HepG2 (cell line): Measurements from ENCODE around the gene CCDC201. TPM values are rescaled to one million over a fixed set of nuclear protein-coding genes. Genes with fewer than 3 reads are reported as not detected.

Experiments
- AGO2 ChIP-seq: fragments of 200-400 bp; formaldehyde crosslinking; optimal IDR thresholded peaks from 2 replicates; pipeline ENCODE3; 2017; ENCODE audit warnings: mild to moderate bottlenecking, low read depth, low read length, moderate library complexity
- CEBPG ChIP-seq: IDR thresholded peaks from 2 replicates; pipeline ENCODE4 v1.6.1; 2016
- CREB1 ChIP-seq, 2 experiments: fragments of 450-650 bp in 1 of 2; IDR thresholded peaks; 2 replicates each; pipeline ENCODE4 v1.6.1; 2016 to 2017; ENCODE audit warnings: control low read depth in 1 of 2, mild to moderate bottlenecking in 1 of 2, missing compliant biosample characterization in 1 of 2, missing genetic modification characterization in 1 of 2
- DR1 ChIP-seq: sonication (generic); formaldehyde crosslinking; IDR thresholded peaks from 2 replicates; pipeline ENCODE4 v1.8.0; 2021; ENCODE audit warnings: mild to moderate bottlenecking, missing genetic modification reagents, inconsistent platforms
- FOXJ3 ChIP-seq: sonication (generic); formaldehyde crosslinking; IDR thresholded peaks from 2 replicates; pipeline ENCODE4 v1.4.0; 2020; ENCODE audit warnings: missing genetic modification reagents, mild to moderate bottlenecking, borderline replicate concordance
- HNRNPH1 ChIP-seq: fragments of 200-400 bp; formaldehyde crosslinking; optimal IDR thresholded peaks from 2 replicates; pipeline ENCODE3; 2017; ENCODE audit warnings: mild to moderate bottlenecking, low read depth, low read length
- JDP2 ChIP-seq: sonication (generic); formaldehyde crosslinking; IDR thresholded peaks from 2 replicates; pipeline ENCODE4 v1.8.1; 2022; ENCODE audit warnings: missing genetic modification reagents, borderline replicate concordance
- NFKBIZ ChIP-seq: IDR thresholded peaks from 2 replicates; pipeline ENCODE4 v1.6.1; 2018; ENCODE audit warnings: missing genetic modification reagents, missing compliant biosample characterization
- NFRKB ChIP-seq: fragments of 450-650 bp; IDR thresholded peaks from 2 replicates; pipeline ENCODE4 v1.6.1; 2017
- PHF20 ChIP-seq: sonication (generic); formaldehyde crosslinking; IDR thresholded peaks from 2 replicates; pipeline ENCODE4 v1.5.0; 2020; ENCODE audit warnings: mild to moderate bottlenecking, missing genetic modification reagents
- RFX3 ChIP-seq: IDR thresholded peaks from 2 replicates; pipeline ENCODE4 v1.6.1; 2016; ENCODE audit warnings: missing biosample characterization, missing genetic modification reagents
- SATB2 ChIP-seq: sonication (generic); formaldehyde crosslinking; IDR thresholded peaks from 2 replicates; pipeline ENCODE4 v1.5.0; 2020; ENCODE audit warnings: missing genetic modification reagents
- SIN3B ChIP-seq: fragments of 150-350 bp; IDR thresholded peaks from 2 replicates; pipeline ENCODE4 v1.6.1; 2014; ENCODE audit warnings: low read length
- SMAD1 ChIP-seq: sonication (generic); formaldehyde crosslinking; IDR thresholded peaks from 2 replicates; pipeline ENCODE4 v1.4.0; 2020; ENCODE audit warnings: missing genetic modification reagents, low read depth, mild to moderate bottlenecking, borderline replicate concordance
- SNAPC5 ChIP-seq: sonication (generic); formaldehyde crosslinking; IDR thresholded peaks from 2 replicates; pipeline ENCODE4 v1.8.1; 2023; ENCODE audit warnings: mild to moderate bottlenecking, missing genetic modification reagents, borderline replicate concordance
- TCF7L2 ChIP-seq: IDR thresholded peaks from 2 replicates; pipeline ENCODE4 v1.6.1; 2011; ENCODE audit warnings: mild to moderate bottlenecking, low read depth, low read length, moderate library complexity
- U2AF1 ChIP-seq: fragments of 200-400 bp; formaldehyde crosslinking; optimal IDR thresholded peaks from 2 replicates; pipeline ENCODE3; 2017; ENCODE audit warnings: mild to moderate bottlenecking, low read depth, low read length
- XRCC5 ChIP-seq: fragments of 200-400 bp; formaldehyde crosslinking; optimal IDR thresholded peaks from 2 replicates; pipeline ENCODE3; 2017; ENCODE audit warnings: mild to moderate bottlenecking, low read length
- ZBTB39 ChIP-seq: sonication (generic); formaldehyde crosslinking; IDR thresholded peaks from 2 replicates; pipeline ENCODE4 v1.5.0; 2020; ENCODE audit warnings: missing genetic modification reagents
- ZNF17 ChIP-seq: sonication (generic); formaldehyde crosslinking; IDR thresholded peaks from 2 replicates; pipeline ENCODE4 v1.5.0; 2020; ENCODE audit warnings: mild to moderate bottlenecking, missing genetic modification reagents
- ZNF264 ChIP-seq: sonication (generic); formaldehyde crosslinking; IDR thresholded peaks from 2 replicates; pipeline ENCODE4 v1.4.0; 2020; ENCODE audit warnings: missing genetic modification reagents
- ZNF431 ChIP-seq: sonication (generic); formaldehyde crosslinking; IDR thresholded peaks from 2 replicates; pipeline ENCODE4 v1.9.0; 2022; ENCODE audit warnings: missing genetic modification reagents, low read depth, mild to moderate bottlenecking, borderline replicate concordance
- ZNF451 ChIP-seq: sonication (generic); formaldehyde crosslinking; IDR thresholded peaks from 2 replicates; pipeline ENCODE4 v1.5.0; 2020; ENCODE audit warnings: mild to moderate bottlenecking, missing genetic modification reagents
- ZNF772 ChIP-seq: sonication (generic); formaldehyde crosslinking; IDR thresholded peaks from 2 replicates; pipeline ENCODE4 v1.5.0; 2020; ENCODE audit warnings: mild to moderate bottlenecking, missing genetic modification reagents
- polyA plus RNA-seq, 8 experiments: library from polyadenylated mRNA; depleted of rRNA in 3 of 8; stranded (reverse) in 7 of 8; unstranded in 1 of 8; fragments of >200 nt; fragmentation: Illumina TruSeq in 4 of 8; extraction: Trizol in 4 of 8; gene quantifications; 2 replicates each; pipeline versions ENCODE4 v1.2.1 to v1.2.3, GENCODE V29; 2011 to 2016; ENCODE audit warnings: low read depth in 4 of 8, missing spikeins in 1 of 8, mixed read lengths in 1 of 8; ENCODE audit not compliant: insufficient read depth in 1 of 8
- total RNA-seq, 5 experiments: library from RNA; depleted of rRNA; stranded (reverse); fragments of >200 nt; fragmentation: Illumina TruSeq; extraction: Trizol; gene quantifications; 2 replicates each; pipeline ENCODE4 v1.2.3, GENCODE V29; 2016; ENCODE audit warnings: low read depth in 1 of 5
- TF ChIP-seq, protein P1 (sequence below): sonication (generic); formaldehyde crosslinking; IDR thresholded peaks from 2 replicates; pipeline ENCODE4 v1.4.0; 2020; ENCODE audit warnings: missing genetic modification reagents, low read depth, mild to moderate bottlenecking, borderline replicate concordance
- TF ChIP-seq, protein P2 (sequence below), 2 experiments: sonication (generic) in 1 of 2; formaldehyde crosslinking in 1 of 2; IDR thresholded peaks; 2 replicates each; pipeline versions ENCODE4 v1.4.0 to v1.6.1; 2018 to 2020; ENCODE audit warnings: missing genetic modification reagents in 2 of 2, borderline replicate concordance in 1 of 2, low read depth in 1 of 2, mild to moderate bottlenecking in 1 of 2, missing biosample characterization in 1 of 2

The CCDC201 gene
- total and polyA plus RNA-seq, 2 of the 13 experiments (the other 11 are each of a cell fraction or from before 2014, with no cell fraction given): 0.92 TPM; not detected in 1

DNA sequence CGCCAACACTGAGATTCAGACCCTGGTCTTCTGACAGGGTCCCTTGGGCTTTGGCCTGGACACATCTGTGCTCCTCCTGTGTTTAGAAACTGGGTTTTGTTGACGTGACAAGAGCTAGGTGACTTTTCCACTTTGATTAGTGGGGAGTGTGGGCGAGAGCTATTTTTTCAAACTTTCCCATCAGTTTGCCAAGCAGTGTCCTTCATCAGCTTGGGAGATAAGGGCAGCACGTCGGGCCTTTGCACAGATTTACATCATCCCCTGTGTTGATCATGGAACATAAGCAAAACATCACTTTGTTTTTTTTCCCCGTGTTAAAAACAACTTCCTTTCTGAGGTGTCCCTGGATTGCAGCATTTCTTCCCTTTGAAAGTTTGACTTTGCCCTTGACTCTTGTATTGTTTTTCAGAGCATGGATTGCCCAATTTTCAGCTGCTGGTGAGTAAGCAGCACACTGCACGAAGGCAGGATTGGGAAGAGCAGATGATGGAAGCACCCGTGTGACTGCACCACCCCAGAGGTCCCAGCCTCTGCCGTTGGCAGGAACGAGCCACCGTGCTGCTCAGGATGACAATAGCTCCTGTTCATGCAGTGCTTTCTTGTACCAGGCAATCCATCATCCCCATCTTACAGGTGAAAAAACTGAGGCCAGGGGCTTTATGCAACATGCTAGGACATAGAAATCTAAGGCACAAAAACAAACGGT is 9.0 kb upstream of the CCDC201 start (continued):
- TF ChIP-seq, protein P1, sequence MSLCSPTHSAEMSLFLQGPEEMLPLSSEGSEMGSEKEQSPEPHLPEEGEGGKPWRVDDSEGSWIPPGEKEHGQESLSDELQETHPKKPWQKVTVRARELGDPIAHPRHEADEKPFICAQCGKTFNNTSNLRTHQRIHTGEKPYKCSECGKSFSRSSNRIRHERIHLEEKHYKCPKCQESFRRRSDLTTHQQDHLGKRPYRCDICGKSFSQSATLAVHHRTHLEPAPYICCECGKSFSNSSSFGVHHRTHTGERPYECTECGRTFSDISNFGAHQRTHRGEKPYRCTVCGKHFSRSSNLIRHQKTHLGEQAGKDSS (CRISPR knock-in tag): peak; percentile 65; the same call in 1 of the 2 replicates
- TF ChIP-seq HNRNPH1: no peak
- TF ChIP-seq CREB1 (IDR thresholded peaks at IDR 0.05): peak; percentile 62
- no peak for TF ChIP-seq CREB1 (CRISPR knock-in tag; IDR thresholded peaks at IDR 0.05)
- no peak for TF ChIP-seq DR1 (CRISPR knock-in tag)
- TF ChIP-seq, protein P2, sequence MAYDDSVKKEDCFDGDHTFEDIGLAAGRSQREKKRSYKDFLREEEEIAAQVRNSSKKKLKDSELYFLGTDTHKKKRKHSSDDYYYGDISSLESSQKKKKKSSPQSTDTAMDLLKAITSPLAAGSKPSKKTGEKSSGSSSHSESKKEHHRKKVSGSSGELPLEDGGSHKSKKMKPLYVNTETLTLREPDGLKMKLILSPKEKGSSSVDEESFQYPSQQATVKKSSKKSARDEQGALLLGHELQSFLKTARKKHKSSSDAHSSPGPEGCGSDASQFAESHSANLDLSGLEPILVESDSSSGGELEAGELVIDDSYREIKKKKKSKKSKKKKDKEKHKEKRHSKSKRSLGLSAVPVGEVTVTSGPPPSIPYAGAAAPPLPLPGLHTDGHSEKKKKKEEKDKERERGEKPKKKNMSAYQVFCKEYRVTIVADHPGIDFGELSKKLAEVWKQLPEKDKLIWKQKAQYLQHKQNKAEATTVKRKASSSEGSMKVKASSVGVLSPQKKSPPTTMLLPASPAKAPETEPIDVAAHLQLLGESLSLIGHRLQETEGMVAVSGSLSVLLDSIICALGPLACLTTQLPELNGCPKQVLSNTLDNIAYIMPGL (CRISPR knock-in tag; IDR thresholded peaks at IDR 0.05; ENCODE audit: borderline replicate concordance in 1 of 2, low read depth in 1 of 2): peak; percentile 58 to 72; a peak in 3 of 4 replicates
- TF ChIP-seq ZNF431 (CRISPR knock-in tag): no peak; the same call in 1 of the 2 replicates
- no peak for TF ChIP-seq SATB2
- TF ChIP-seq ZNF772 (CRISPR knock-in tag): peak; percentile 57; the same call in 1 of the 2 replicates
- TF ChIP-seq JDP2 (CRISPR knock-in tag): peak; percentile 90; the same call in 1 of the 2 replicates
- TF ChIP-seq ZNF264 (CRISPR knock-in tag): peak; percentile 59; the same call in 1 of the 2 replicates
- peak; percentile 98 for TF ChIP-seq NFKBIZ (CRISPR knock-in tag)
- TF ChIP-seq TCF7L2: peak; percentile 67; the same call in 1 of the 2 replicates
- no peak for TF ChIP-seq U2AF1
- TF ChIP-seq SIN3B: no peak
- peak; percentile 72; the same call in 1 of the 2 replicates for TF ChIP-seq SNAPC5 (CRISPR knock-in tag)
- no peak for TF ChIP-seq PHF20
- no peak for TF ChIP-seq AGO2
- no peak for TF ChIP-seq ZNF17 (CRISPR knock-in tag)
- TF ChIP-seq RFX3: peak; percentile 65
- TF ChIP-seq SMAD1 (CRISPR knock-in tag): no peak
- peak; percentile 99 for TF ChIP-seq CEBPG (CRISPR knock-in tag)
- TF ChIP-seq XRCC5: no peak
- TF ChIP-seq ZBTB39 (CRISPR knock-in tag): peak; percentile 95
- no peak for TF ChIP-seq NFRKB
- peak; percentile 99 for TF ChIP-seq FOXJ3 (CRISPR knock-in tag)
- TF ChIP-seq ZNF451 (CRISPR knock-in tag): peak; percentile 79; the same call in 1 of the 2 replicates
